Pancreas (tissue), 10 donors: ENCODE measurements around the gene DGKH. TPM values are rescaled to one million over a fixed set of nuclear protein-coding genes. Genes with fewer than 3 reads are reported as not detected.

ENCODE experiments used
- ATAC-seq, 4 donors: fragments of 200-7000 bp; cut with Tn5 transposase; one replicate each; pipeline versions ENCODE4 v1.8.0 to v1.9.1; 2020; ENCODE audit warnings: mild to moderate bottlenecking in 4 of 4, moderate library complexity in 4 of 4
- DNase-seq, 6 donors: peaks; one replicate each; pipeline ENCODE4 v3.0.0-alpha.2; 2020
- FAIRE-seq: peaks from 2 replicates; lab custom pipeline; 2012; peaks lifted over from hg19 to GRCh38; lab: Jason Lieb, UNC
- H3K27ac ChIP-seq, 4 donors: fragments of 200-600 bp; sonication (generic); 1 replicate in 3 of 4; 2 replicates in 1 of 4; pipeline versions ENCODE4 v1.5.0 to v1.8.0; 2020
- H3K27me3 ChIP-seq, 4 donors: fragments of 200-600 bp; one replicate each; pipeline ENCODE4 v1.8.0; 2021
- H3K36me3 ChIP-seq, 3 donors: fragments of 200-600 bp; sonication (generic) in 1 of 3; one replicate each; pipeline versions ENCODE4 v1.5.0 to v1.8.0; 2020 to 2021
- H3K4me1 ChIP-seq, 3 donors: fragments of 200-600 bp; one replicate each; pipeline ENCODE4 v1.8.0; 2021
- H3K4me3 ChIP-seq, 4 donors: fragments of 200-600 bp; sonication (generic) in 2 of 4; one replicate each; pipeline versions ENCODE4 v1.5.0 to v1.8.0; 2020 to 2021
- H3K9me3 ChIP-seq, 4 donors: fragments of 200-600 bp; one replicate each; pipeline ENCODE4 v1.8.0; 2021
- WGBS, 2 donors: extraction: QIAGEN DNeasy Blood & Tissue Kit; methylation state at CpG; one replicate each; pipeline ENCODE4 v1.1.7; 2013; 5-methylcytosine and 5-hydroxymethylcytosine counted together
- intact Hi-C, 3 donors: fragments of 100-400 bp; cut with DNase I; formaldehyde crosslinking; loops; one replicate each; pipeline versions ENCODE4 v1.11.1 to v1.14.2; 2022
- polyA plus RNA-seq, 2 donors: library from polyadenylated mRNA; stranded (reverse); fragments of 200-250 nt; gene quantifications; one replicate each; pipeline ENCODE4 v1.2.3, GENCODE V29; 2013
- total RNA-seq, 6 donors: library from RNA; stranded (reverse); fragmentation: NEBNext Ultra II Directional in 4 of 6; extraction: Animal tissue kit (Norgen Biotek cat#: 25700) in 4 of 6; gene quantifications; one replicate each; pipeline versions ENCODE4 v1.2.1 to v1.2.4, GENCODE V29; 2021 to 2023
- TF ChIP-seq, protein P1 (sequence below), 4 donors: fragments of 200-600 bp; sonication (generic) in 3 of 4; IDR thresholded peaks; one replicate each; pipeline versions ENCODE4 v1.5.0 to v1.8.0; 2021; ENCODE audit warnings: antibody characterized with exemption in 4 of 4
- donor health status: healthy with polysubstance abuse.
- donor health status: DM: no; HTN: no; CAD: no; lungs with moderate emphysema.
- donor health status: DM: no; HTN: no; CAD: no.
- donor health status: control.
- donor health status: control.
- donor health status: Bipolar disorder and iron deficiency.
- donor health status: DM: yes; HTN: yes; CAD: no.
- donor health status: DM: no; HTN: no; CAD: no.
- donor health status: DM: no; HTN: no; CAD: no.
- donor health status: DM: yes; HTN: yes; CAD: no.

Gene DGKH
- total and polyA plus RNA-seq, 8 donors: 0.87 to 5.0 (median 1.6) TPM

DNA sequence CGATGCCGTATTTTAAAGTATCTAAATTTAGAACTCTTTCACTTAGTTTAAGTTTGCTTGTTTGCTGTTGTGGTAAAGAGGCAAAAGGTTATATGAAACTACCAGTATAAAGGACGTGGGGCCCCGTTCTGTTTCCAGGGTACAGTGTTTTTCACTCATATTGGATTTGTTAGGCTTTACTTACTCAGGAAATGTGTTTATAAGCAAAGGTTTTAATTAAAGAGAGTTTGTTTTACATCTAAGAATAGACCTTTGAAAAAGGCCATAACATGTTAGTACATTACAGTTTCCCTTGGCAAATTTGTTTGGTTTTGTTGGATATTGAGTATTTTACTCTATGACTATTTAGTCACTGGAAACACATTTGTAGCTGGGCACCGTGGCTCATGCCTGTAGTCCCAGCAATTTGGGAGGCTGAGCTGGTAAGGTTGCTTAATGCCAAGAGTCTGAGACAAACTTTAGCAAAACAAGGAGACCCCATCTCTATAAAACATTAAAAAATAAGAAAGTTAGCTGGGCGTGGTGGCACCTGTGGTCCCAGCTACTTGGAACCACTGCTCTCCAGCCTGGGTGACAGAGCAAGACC is 7.1 kb downstream of the DGKH start:
- H3K4me3 ChIP-seq: no peak overlapping the region
- H3K36me3 ChIP-seq: no peaks in the 10 kb centered on the region
- 62 to 72% methylated on average over 6 of the region's 6 CpGs for WGBS, 2 donors
- H3K4me1 ChIP-seq: no peaks in the 10 kb centered on the region
- FAIRE-seq (no peak), DNase-seq (no peak), ATAC-seq (no peak)
- TF ChIP-seq, protein P1, sequence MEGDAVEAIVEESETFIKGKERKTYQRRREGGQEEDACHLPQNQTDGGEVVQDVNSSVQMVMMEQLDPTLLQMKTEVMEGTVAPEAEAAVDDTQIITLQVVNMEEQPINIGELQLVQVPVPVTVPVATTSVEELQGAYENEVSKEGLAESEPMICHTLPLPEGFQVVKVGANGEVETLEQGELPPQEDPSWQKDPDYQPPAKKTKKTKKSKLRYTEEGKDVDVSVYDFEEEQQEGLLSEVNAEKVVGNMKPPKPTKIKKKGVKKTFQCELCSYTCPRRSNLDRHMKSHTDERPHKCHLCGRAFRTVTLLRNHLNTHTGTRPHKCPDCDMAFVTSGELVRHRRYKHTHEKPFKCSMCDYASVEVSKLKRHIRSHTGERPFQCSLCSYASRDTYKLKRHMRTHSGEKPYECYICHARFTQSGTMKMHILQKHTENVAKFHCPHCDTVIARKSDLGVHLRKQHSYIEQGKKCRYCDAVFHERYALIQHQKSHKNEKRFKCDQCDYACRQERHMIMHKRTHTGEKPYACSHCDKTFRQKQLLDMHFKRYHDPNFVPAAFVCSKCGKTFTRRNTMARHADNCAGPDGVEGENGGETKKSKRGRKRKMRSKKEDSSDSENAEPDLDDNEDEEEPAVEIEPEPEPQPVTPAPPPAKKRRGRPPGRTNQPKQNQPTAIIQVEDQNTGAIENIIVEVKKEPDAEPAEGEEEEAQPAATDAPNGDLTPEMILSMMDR (IDR thresholded peaks at IDR 0.05): no peak
- H3K9me3 ChIP-seq: no peaks in the 10 kb centered on the region
- intact Hi-C loops: no loop called here
- H3K27me3 ChIP-seq: no peaks in the 10 kb centered on the region
- H3K27ac ChIP-seq: no peak overlapping the region

DNA sequence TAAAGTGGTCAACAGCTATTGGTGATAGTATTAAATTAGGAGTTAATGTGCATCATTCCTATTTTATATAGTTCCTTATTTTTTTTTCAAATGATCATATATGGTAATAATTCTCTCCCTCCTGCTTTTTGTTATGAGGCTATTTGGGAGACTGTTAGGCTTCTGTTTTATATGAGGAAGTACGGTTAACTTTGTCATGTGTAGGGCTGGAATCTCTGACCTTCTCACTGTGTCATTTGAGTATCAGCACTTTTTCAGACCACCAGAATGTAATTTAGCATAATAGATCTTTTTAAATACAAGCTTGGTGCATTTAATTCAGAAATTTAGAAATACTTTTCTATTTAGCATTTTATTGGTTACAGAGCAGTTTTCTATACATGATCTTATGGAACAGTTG is 7.7 kb downstream of the DGKH start:
- Histone ChIP-seq H3K4me3 (no peak overlapping the region), H3K27me3 (no peaks in the 10 kb centered on the region), H3K27ac (no peak overlapping the region), H3K36me3 (no peaks in the 10 kb centered on the region), H3K9me3 (no peaks in the 10 kb centered on the region), H3K4me1 (no peaks in the 10 kb centered on the region)
- WGBS, 2 donors: 71 to 84% methylated on average over 1 of the region's 1 CpG
- intact Hi-C loops: no loop called here
- DNase-seq (no peak), FAIRE-seq (no peak), ATAC-seq (no peak)
- TF ChIP-seq, protein P1 (IDR thresholded peaks at IDR 0.05): no peak

DNA sequence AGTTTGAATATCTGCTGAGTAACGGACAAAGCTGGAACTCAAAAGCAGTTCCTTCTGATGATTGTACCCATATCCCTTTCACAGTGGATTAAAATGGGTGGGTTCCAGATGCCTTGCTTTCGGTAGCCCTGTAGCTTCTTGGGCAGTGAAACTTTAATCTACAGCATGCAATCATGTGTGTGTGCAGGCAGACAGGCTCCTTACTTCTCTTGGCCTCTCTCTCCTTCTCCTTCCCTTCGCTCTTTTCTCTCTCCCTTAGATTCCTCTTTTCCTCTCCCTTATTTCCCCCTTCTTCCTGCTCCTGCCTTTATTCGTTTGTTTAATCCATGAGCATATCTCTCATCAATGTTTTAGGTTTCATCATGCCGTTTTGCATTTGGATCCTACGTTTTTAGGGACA is 8.1 kb downstream of the DGKH start:
- no peak for ATAC-seq
- no peaks in the 10 kb centered on the region for H3K27me3 ChIP-seq

DNA sequence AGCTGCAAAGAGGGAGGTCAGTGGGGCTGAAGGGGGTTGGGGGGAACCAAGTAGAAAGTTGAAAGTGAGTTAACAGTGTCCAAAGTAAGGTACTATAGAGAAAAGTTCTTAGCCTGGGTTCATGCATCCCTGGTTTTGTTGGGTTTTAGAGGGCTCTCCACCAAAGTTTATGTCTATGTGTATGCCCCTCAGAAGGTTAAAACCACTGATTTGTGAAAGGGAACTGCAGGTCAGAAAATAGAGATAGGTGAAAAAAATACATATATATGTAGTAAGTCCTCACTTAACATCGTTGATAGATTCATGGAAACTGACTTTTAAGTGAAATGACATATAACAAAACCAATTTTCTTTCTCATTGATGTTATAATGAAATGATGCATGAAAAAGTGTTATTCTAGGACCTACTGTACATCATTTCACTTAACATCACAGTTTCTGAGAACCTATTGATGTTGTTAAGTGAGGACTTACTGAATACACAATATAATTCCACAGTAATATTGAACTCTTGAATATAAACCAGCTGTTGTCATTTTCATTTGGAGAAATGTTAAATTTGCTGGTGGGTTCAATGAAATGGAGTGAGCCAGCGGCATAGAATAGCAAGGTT is 9.6 kb downstream of the DGKH start:
- no peak for FAIRE-seq

More for the DNA sequence above, 8.1 kb downstream of the DGKH start:
- H3K27ac ChIP-seq: no peak overlapping the region
- H3K9me3 ChIP-seq: no peaks in the 10 kb centered on the region
- WGBS, 2 donors: 77 to 82% methylated on average over 6 of the region's 6 CpGs
- no peaks in the 10 kb centered on the region for H3K4me1 ChIP-seq
- no peak for DNase-seq
- no peak overlapping the region for H3K4me3 ChIP-seq
- no peak for FAIRE-seq
- intact Hi-C loops: no loop called here
- TF ChIP-seq, protein P1 (IDR thresholded peaks at IDR 0.05): no peak
- no peaks in the 10 kb centered on the region for H3K36me3 ChIP-seq

More for the DNA sequence above, 9.6 kb downstream of the DGKH start:
- no peaks in the 10 kb centered on the region for H3K36me3 ChIP-seq
- H3K4me1 ChIP-seq: no peaks in the 10 kb centered on the region
- no peaks in the 10 kb centered on the region for H3K27me3 ChIP-seq
- intact Hi-C loops: no loop called here
- no peak overlapping the region for H3K27ac ChIP-seq
- DNase-seq (no peak), ATAC-seq (no peak)
- H3K9me3 ChIP-seq: no peaks in the 10 kb centered on the region
- no peak overlapping the region for H3K4me3 ChIP-seq
- TF ChIP-seq, protein P1 (IDR thresholded peaks at IDR 0.05): no peak
- 86 to 92% methylated on average over 2 of the region's 2 CpGs for WGBS, 2 donors
